ENCODE measurements around the gene HSP90AB1. TPM values are rescaled to one million over a fixed set of nuclear protein-coding genes. Genes with fewer than 3 reads are reported as not detected.

The HSP90AB1 gene
- total and polyA plus RNA-seq, 9 of the 15 experiments (the other 6 are each of a cell fraction or from before 2014, with no cell fraction given), result 1,780 to 3,358 (median 2,262) TPM

- TF ChIP-seq, protein P1, sequence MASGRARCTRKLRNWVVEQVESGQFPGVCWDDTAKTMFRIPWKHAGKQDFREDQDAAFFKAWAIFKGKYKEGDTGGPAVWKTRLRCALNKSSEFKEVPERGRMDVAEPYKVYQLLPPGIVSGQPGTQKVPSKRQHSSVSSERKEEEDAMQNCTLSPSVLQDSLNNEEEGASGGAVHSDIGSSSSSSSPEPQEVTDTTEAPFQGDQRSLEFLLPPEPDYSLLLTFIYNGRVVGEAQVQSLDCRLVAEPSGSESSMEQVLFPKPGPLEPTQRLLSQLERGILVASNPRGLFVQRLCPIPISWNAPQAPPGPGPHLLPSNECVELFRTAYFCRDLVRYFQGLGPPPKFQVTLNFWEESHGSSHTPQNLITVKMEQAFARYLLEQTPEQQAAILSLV (tag; IDR thresholded peaks at IDR 0.05), result no peak
- TF ChIP-seq MAZ (CRISPR knock-in tag; conservative IDR thresholded peaks at IDR 0.05 in 1 of 2, IDR thresholded peaks at IDR 0.05 in 1 of 2), result peak; percentile 69 to 85
- TF ChIP-seq, protein P2, sequence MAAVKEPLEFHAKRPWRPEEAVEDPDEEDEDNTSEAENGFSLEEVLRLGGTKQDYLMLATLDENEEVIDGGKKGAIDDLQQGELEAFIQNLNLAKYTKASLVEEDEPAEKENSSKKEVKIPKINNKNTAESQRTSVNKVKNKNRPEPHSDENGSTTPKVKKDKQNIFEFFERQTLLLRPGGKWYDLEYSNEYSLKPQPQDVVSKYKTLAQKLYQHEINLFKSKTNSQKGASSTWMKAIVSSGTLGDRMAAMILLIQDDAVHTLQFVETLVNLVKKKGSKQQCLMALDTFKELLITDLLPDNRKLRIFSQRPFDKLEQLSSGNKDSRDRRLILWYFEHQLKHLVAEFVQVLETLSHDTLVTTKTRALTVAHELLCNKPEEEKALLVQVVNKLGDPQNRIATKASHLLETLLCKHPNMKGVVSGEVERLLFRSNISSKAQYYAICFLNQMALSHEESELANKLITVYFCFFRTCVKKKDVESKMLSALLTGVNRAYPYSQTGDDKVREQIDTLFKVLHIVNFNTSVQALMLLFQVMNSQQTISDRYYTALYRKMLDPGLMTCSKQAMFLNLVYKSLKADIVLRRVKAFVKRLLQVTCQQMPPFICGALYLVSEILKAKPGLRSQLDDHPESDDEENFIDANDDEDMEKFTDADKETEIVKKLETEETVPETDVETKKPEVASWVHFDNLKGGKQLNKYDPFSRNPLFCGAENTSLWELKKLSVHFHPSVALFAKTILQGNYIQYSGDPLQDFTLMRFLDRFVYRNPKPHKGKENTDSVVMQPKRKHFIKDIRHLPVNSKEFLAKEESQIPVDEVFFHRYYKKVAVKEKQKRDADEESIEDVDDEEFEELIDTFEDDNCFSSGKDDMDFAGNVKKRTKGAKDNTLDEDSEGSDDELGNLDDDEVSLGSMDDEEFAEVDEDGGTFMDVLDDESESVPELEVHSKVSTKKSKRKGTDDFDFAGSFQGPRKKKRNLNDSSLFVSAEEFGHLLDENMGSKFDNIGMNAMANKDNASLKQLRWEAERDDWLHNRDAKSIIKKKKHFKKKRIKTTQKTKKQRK (IDR thresholded peaks at IDR 0.05; ENCODE audit: borderline replicate concordance, low read depth, low read length), result no peak
- no peak for TF ChIP-seq ETV6 (IDR thresholded peaks at IDR 0.05; ENCODE audit: borderline replicate concordance in 1 of 2, low read depth in 2 of 2, low read length in 1 of 2)
- TF ChIP-seq ETV6 (CRISPR knock-in tag; IDR thresholded peaks at IDR 0.05; ENCODE audit: borderline replicate concordance), result no peak
- TF ChIP-seq MYBL2 (IDR thresholded peaks at IDR 0.05; ENCODE audit: low read depth), result no peak
- no peak for TF ChIP-seq MYBL2 (CRISPR knock-in tag; IDR thresholded peaks at IDR 0.05; ENCODE audit: borderline replicate concordance)
- no peak for TF ChIP-seq TAF9B (IDR thresholded peaks at IDR 0.05; ENCODE audit: partially characterized antibody)
- TF ChIP-seq MTF1 (CRISPR knock-in tag; IDR thresholded peaks at IDR 0.05; ENCODE audit: borderline replicate concordance), result no peak
- TF ChIP-seq ZNF57 (CRISPR knock-in tag; IDR thresholded peaks at IDR 0.05), result 0 out of 2 replicates have a peak, but pooled peaks have one; percentile 10
- TF ChIP-seq POU5F1 (IDR thresholded peaks at IDR 0.05; ENCODE audit: borderline replicate concordance, low read depth, low read length, partially characterized antibody), result no peak
- TF ChIP-seq PML (IDR thresholded peaks at IDR 0.05; ENCODE audit: low read length), result no peak
- TF ChIP-seq ETV1 (tag; conservative IDR thresholded peaks at IDR 0.05; ENCODE audit: low read depth), result 0 out of 2 replicates have a peak, but pooled peaks have one; percentile 11
- TF ChIP-seq NR2F6 (CRISPR knock-in tag; IDR thresholded peaks at IDR 0.05), result no peak
- no peak for TF ChIP-seq ZNF778 (CRISPR knock-in tag; IDR thresholded peaks at IDR 0.05)
- TF ChIP-seq, protein P3, sequence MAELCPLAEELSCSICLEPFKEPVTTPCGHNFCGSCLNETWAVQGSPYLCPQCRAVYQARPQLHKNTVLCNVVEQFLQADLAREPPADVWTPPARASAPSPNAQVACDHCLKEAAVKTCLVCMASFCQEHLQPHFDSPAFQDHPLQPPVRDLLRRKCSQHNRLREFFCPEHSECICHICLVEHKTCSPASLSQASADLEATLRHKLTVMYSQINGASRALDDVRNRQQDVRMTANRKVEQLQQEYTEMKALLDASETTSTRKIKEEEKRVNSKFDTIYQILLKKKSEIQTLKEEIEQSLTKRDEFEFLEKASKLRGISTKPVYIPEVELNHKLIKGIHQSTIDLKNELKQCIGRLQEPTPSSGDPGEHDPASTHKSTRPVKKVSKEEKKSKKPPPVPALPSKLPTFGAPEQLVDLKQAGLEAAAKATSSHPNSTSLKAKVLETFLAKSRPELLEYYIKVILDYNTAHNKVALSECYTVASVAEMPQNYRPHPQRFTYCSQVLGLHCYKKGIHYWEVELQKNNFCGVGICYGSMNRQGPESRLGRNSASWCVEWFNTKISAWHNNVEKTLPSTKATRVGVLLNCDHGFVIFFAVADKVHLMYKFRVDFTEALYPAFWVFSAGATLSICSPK (IDR thresholded peaks at IDR 0.05; ENCODE audit: borderline replicate concordance), result no peak
- no peak for TF ChIP-seq SMARCE1 (IDR thresholded peaks at IDR 0.05)
- TF ChIP-seq BRD9 (IDR thresholded peaks at IDR 0.05; ENCODE audit: low read depth, partially characterized antibody), result peak; percentile 69
- no peak for TF ChIP-seq ZC3H11A (IDR thresholded peaks at IDR 0.05; ENCODE audit: low read depth, low read length)
Observed at GRCh38 chr6:44245912-44246662, 814 bp upstream of the HSP90AB1 start (continued).

Measured in K562 (cell line).